HG03575 (cell line): ENCODE measurements around the gene TANC1.

ENCODE experiments used
- ATAC-seq: cut with Tn5 transposase; IDR thresholded peaks from one replicate; pipeline ENCODE4 v1.9.1; 2021; ENCODE audit not compliant: unreplicated experiment, insufficient number of reproducible peaks, low FRiP score; ENCODE audit errors: extremely low read depth

Gene TANC1

GRCh38 chr2:159119652-159120257 lies 151.3 kb downstream of the TANC1 start:
- ATAC-seq, result no peak

GRCh38 chr2:159123786-159124185 lies 155.3 kb downstream of the TANC1 start:
- no peak for ATAC-seq

- ATAC-seq, result no peak
These were observed 156.0 kb downstream of the TANC1 start for GRCh38 chr2:159124441-159124911.

GRCh38 chr2:159124931-159125467 lies 156.6 kb downstream of the TANC1 start:
- no peak for ATAC-seq

GRCh38 chr2:159125858-159126257 lies 157.4 kb downstream of the TANC1 start:
- no peak for ATAC-seq

GRCh38 chr2:159126432-159127022 lies 158.1 kb downstream of the TANC1 start:
- no peak for ATAC-seq

GRCh38 chr2:159128191-159128590 lies 159.8 kb downstream of the TANC1 start:
- no peak for ATAC-seq

- ATAC-seq, result no peak
These were observed 160.8 kb downstream of the TANC1 start for GRCh38 chr2:159129269-159129668.

- ATAC-seq, result no peak
These were observed 161.4 kb downstream of the TANC1 start for GRCh38 chr2:159129824-159130223.

GRCh38 chr2:159130302-159130701 lies 161.9 kb downstream of the TANC1 start:
- no peak for ATAC-seq

GRCh38 chr2:159131267-159131913 lies 162.9 kb downstream of the TANC1 start:
- ATAC-seq, result no peak

- no peak for ATAC-seq
These were observed 163.5 kb downstream of the TANC1 start for GRCh38 chr2:159131914-159132281.

- ATAC-seq, result no peak
These were observed 165.4 kb downstream of the TANC1 start for GRCh38 chr2:159133797-159134196.

- ATAC-seq, result no peak
These were observed 166.5 kb downstream of the TANC1 start for GRCh38 chr2:159134979-159135378.

- ATAC-seq, result no peak
These were observed 168.0 kb downstream of the TANC1 start for GRCh38 chr2:159136391-159136790.

GRCh38 chr2:159137511-159138241 lies 169.2 kb downstream of the TANC1 start:
- no peak for ATAC-seq

GRCh38 chr2:159138642-159139182 lies 170.3 kb downstream of the TANC1 start:
- ATAC-seq, result no peak

- no peak for ATAC-seq
These were observed 170.9 kb downstream of the TANC1 start for GRCh38 chr2:159139216-159139933.
